SU-DHL-6 (cell line): Measurements from ENCODE around the gene RGS3.

ENCODE experiments used
- CTCF ChIP-seq: fragments of 200-600 bp; sonication (generic); IDR thresholded peaks from one replicate; pipeline ENCODE4 v1.5.1; 2017; ENCODE audit warnings: antibody characterized with exemption, mild to moderate bottlenecking, low read length, moderate library complexity; ENCODE audit not compliant: insufficient read depth, poor library complexity, severe bottlenecking
- EZH2phosphoT487 ChIP-seq: fragments of 200-600 bp; sonication (generic), shearing (Covaris generic); conservative IDR thresholded peaks from 2 replicates; pipeline ENCODE4 v1.6.1; 2018; ENCODE audit warnings: mild to moderate bottlenecking, antibody characterized with exemption, low read length, moderate library complexity, mixed read lengths

- TF ChIP-seq CTCF, result no peak
- TF ChIP-seq EZH2phosphoT487, result no peak
Observed at GRCh38 chr9:113503613-113504211, 40.2 kb downstream of the RGS3 start.
